Myocyte (in vitro differentiated cells): ENCODE data around the gene CASZ1. TPM values are rescaled to one million over a fixed set of nuclear protein-coding genes. Genes with fewer than 3 reads are reported as not detected.
A peak's percentile ranks its signal among the peaks of the same experiment; 100 is the strongest.

ENCODE experiments used
- DNase-seq: peaks from one replicate; pipeline ENCODE4 v3.0.0-alpha.2; 2012; ENCODE audit warnings: low read depth
- total RNA-seq: library from RNA; depleted of rRNA; stranded (reverse); fragments of >200 nt; gene quantifications from 2 replicates; pipeline ENCODE4 v1.2.3, GENCODE V29; 2014

The CASZ1 gene
- total RNA-seq, 1 donor from 2014 or later, result 11.6 TPM

- no peak for DNase-seq
Measured at GRCh38 chr1:10673109-10673711, 123.2 kb downstream of the CASZ1 start.

GRCh38 chr1:10672343-10673050 is 123.9 kb downstream of the CASZ1 start:
- DNase-seq, result no peak

GRCh38 chr1:10671622-10672342 is 124.7 kb downstream of the CASZ1 start:
- no peak for DNase-seq

GRCh38 chr1:10671090-10671489 is 125.4 kb downstream of the CASZ1 start:
- no peak for DNase-seq

- no peak for DNase-seq
Measured at GRCh38 chr1:10670190-10670589, 126.3 kb downstream of the CASZ1 start.

- DNase-seq, result no peak
Measured at GRCh38 chr1:10669570-10669969, 126.9 kb downstream of the CASZ1 start.

DNA sequence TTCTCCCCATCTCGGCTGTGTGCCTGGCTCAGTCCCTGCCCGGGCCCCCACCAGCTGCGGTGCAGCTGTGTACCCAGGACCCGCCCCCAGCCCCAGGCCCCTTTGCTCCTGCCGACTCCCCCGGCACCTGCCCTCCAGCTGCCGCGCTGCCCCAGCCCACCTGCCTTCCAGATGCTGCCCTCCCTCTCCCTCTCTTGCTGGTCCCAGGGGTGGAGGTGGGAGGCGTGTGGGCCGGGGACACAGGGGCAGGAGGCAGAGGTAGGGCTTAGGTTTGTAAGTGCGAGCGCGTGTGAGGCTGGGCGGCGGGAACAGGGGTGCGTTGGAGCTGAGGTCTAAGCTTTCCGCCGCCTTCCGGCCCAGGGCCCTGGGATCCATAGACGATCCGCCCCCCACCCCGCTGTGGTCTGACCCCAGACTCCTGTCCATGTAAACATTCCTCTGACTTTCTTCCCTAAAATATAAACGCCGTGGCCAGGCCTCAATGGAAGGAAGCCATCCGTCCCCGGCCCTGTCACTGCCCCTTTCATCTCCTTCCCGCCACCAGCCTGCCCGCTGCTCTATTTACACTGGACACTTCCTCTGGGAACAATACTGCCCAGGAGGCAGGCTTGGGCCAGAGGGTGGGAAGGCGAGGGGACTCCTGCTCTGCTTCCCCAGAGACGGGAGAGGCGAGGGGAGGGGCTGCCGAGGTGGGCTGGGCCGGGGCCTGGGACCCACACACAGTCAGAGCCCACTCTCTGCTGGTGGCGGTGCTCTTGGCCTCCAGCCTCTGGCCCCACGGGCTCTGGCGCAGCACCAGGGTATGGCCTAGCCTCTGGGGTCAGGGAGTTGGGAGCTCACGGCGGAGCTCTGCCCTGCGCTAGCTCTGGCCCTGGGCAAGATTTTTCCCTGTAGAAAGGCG is 128.3 kb downstream of the CASZ1 start:
- no peak for DNase-seq

GRCh38 chr1:10665930-10666850 is 130.3 kb downstream of the CASZ1 start:
- no peak for DNase-seq

DNA sequence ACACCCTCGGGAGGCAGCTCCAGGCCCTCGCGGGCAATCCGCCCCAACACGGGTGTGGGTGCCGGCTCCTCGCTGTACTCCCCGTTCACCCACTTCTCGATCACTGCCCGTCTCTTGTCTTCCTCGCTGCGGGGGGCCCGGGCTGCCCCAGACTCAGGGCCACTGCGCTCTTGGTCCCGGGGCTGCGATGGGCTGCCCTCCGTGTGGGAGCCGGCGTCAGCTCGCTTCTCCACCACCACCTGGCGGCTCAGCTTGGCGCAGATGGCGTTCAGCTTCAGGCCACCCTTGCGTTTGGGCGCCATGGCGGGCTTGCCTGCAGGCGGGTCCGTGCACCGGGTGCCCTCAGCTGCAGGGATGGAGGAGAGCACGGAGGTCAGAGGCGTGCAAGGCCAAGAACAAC is 131.2 kb downstream of the CASZ1 start:
- DNase-seq, result no peak

DNA sequence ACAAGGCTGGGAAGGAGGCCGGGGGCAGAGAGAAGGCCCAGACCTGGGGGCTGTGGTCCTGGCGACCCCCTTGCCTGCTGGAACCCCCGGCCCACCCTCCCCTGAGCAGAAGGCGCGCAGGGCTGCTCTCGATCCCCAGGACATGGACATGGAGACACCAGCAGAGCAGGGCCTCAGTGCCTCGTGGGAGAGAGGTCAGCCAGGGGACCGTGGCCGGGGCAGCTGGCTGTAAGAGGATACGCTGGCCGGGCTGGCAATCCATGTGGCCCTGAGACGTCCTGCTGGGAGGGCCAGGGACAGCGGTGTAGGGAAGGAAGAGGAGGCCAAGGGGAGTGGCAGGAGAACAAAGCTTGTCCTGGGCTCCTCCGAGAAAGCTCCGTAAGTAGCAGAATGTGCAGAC is 132.2 kb downstream of the CASZ1 start:
- DNase-seq, result peak; percentile 90

DNA sequence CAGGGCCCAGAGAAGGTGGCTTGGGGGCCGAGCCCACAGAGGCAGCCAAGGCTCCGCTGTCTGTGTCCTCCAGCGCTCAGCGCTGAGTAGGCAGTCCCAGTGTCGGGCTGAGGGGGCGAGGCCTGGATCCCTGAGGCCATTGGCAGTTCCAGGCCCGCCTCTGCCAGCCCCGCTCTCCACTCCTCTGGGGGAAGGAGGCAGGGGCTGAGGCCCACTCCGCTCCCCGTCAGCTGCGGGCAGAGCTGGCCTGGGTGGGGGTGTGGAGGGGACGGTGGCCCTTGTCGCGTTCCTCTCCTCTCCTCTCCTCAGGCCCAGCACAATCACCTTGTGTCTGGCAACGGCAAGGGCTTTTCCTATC is 132.8 kb downstream of the CASZ1 start:
- DNase-seq, result no peak

DNA sequence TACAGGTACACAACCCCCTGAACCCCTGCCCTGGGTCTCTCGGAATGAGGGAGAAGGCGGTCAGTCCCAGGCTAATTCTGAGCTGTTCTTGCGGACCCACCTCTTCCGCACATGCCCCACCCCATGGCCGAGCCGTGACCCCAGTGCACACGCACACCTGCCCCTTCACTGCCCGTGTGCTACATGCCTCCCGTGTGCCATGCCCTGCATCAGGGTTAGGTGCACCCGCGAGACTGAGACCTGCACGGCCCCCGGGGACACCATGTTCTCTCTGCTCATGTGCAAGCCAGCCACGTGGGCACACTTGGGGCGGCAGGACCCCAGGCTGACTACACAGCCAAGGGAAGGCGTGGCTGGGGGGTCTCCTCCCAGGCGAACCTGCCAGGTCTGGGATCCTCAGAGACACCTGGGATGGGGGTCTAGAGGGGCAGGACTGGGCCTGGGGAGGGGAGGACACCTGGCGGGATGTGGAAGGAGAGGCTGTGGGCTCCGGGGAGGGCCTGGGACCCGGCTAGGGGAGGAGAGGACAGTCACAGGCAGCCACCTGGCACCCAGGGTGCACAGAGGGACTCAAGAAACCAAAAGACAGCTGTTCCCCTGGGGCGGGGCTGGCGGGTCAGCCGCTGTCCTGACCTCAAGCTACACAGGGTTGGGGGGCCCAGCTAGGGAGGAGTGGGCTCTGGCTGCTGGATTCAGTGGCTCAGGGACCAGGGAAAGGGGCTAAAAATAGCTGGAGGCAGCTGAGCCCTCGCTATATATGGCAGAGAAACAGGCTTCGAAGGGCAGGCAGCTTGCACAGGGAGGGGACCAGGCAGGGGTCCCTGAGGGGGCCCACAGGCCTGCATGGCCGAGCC is 133.4 kb downstream of the CASZ1 start:
- peak; percentile 97 for DNase-seq

GRCh38 chr1:10662090-10662688 is 134.3 kb downstream of the CASZ1 start:
- DNase-seq, result no peak

- DNase-seq, result no peak
Measured at GRCh38 chr1:10661453-10661852, 135.0 kb downstream of the CASZ1 start.

- no peak for DNase-seq
Measured at GRCh38 chr1:10659646-10660540, 136.6 kb downstream of the CASZ1 start.

GRCh38 chr1:10659218-10659617 is 137.2 kb downstream of the CASZ1 start:
- no peak for DNase-seq

GRCh38 chr1:10658396-10659066 is 137.9 kb downstream of the CASZ1 start:
- DNase-seq, result no peak
